ENCODE data around the gene ZNF622.

The ZNF622 gene

DNA sequence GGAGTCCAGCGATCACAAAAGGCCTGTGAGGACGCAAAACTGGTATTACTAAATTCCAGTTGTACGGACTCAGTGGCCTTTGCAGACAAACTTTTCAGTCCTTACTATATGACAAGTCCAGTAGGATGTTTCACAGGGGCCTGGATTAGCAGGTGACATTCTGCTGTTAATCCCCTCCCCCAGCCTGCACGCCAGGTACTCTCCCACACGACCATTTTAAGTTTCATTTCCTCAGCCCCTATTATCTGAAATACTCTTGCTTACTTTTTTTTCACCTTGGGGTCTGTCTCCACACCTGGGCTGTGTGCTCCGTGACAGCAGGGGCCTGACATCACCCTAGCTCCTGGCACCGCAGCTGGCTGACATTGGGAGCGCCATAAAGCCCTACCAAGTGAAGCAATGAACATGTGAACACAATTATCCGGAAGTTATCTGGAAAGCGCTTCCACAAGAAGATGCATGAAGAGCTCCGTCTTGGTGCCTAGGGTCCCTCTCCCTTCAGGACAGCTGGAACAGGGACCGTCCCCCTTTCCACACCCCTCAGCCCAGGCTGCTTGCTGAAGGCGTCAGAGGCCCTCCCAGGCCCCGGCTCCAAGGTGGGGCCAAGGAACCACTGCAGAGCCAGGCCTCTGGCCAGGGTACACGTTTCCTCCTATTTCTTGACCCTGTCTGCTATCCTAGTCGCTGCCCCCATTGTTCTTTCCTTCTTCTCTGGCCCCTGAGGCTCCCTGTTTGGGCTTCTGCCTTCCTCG is 39.7 kb upstream of the ZNF622 start:
- TF ChIP-seq, protein P1, sequence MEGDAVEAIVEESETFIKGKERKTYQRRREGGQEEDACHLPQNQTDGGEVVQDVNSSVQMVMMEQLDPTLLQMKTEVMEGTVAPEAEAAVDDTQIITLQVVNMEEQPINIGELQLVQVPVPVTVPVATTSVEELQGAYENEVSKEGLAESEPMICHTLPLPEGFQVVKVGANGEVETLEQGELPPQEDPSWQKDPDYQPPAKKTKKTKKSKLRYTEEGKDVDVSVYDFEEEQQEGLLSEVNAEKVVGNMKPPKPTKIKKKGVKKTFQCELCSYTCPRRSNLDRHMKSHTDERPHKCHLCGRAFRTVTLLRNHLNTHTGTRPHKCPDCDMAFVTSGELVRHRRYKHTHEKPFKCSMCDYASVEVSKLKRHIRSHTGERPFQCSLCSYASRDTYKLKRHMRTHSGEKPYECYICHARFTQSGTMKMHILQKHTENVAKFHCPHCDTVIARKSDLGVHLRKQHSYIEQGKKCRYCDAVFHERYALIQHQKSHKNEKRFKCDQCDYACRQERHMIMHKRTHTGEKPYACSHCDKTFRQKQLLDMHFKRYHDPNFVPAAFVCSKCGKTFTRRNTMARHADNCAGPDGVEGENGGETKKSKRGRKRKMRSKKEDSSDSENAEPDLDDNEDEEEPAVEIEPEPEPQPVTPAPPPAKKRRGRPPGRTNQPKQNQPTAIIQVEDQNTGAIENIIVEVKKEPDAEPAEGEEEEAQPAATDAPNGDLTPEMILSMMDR (IDR thresholded peaks at IDR 0.05; ENCODE audit: low read depth, low read length) = no peak
- no peak for DNase-seq (ENCODE audit: low read depth in 2 of 2)
- no peak overlapping the region for H3K4me3 ChIP-seq (replicated peaks in 1 of 2; ENCODE audit: low read depth in 2 of 2, low read length in 2 of 2)

- DNase-seq (ENCODE audit: low read depth in 2 of 2) = no peak
- TF ChIP-seq, protein P1 (IDR thresholded peaks at IDR 0.05; ENCODE audit: low read depth, low read length) = no peak
- H3K4me3 ChIP-seq (replicated peaks in 1 of 2; ENCODE audit: low read depth in 2 of 2, low read length in 2 of 2) = no peak overlapping the region
Observed at GRCh38 chr5:16504571-16504970, 39.0 kb upstream of the ZNF622 start.

DNA sequence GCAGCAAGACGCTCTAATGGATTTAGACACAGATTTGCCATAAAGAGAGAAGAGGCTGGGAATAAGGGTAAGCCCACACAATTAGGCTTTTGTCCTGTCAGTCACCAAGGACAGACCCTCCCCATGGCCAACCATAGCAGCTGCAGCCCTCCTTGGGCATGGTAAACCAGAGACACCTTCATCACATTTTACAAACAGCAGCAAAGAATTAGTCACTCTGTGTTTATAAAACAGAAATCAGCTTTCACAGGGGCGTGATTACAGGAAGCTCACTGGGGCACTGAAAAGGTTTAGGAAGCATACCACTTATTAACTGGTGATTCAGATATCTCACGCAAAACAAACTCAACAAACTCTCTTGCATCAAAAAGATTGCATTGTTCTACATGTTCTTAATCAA is 37.3 kb upstream of the ZNF622 start:
- peak in 1 of 2 donors; percentile 34 for DNase-seq (ENCODE audit: low read depth in 2 of 2)
- TF ChIP-seq, protein P1 (IDR thresholded peaks at IDR 0.05; ENCODE audit: low read depth, low read length) = no peak
- no peak overlapping the region for H3K4me3 ChIP-seq (replicated peaks in 1 of 2; ENCODE audit: low read depth in 2 of 2, low read length in 2 of 2)

GRCh38 chr5:16500024-16500423 is 34.4 kb upstream of the ZNF622 start:
- H3K4me3 ChIP-seq (replicated peaks in 1 of 2; ENCODE audit: low read depth in 2 of 2, low read length in 2 of 2) = no peak overlapping the region
- TF ChIP-seq, protein P1 (IDR thresholded peaks at IDR 0.05; ENCODE audit: low read depth, low read length) = no peak
- no peak for DNase-seq (ENCODE audit: low read depth in 2 of 2)

GRCh38 chr5:16497546-16497945 is 31.9 kb upstream of the ZNF622 start:
- H3K4me3 ChIP-seq (replicated peaks in 1 of 2; ENCODE audit: low read depth in 2 of 2, low read length in 2 of 2) = no peak overlapping the region
- no peak for DNase-seq (ENCODE audit: low read depth in 2 of 2)
- TF ChIP-seq, protein P1 (IDR thresholded peaks at IDR 0.05; ENCODE audit: low read depth, low read length) = no peak

- H3K4me3 ChIP-seq (replicated peaks in 1 of 2; ENCODE audit: low read depth in 2 of 2, low read length in 2 of 2) = no peak overlapping the region
- TF ChIP-seq, protein P1 (IDR thresholded peaks at IDR 0.05; ENCODE audit: low read depth, low read length) = no peak
Observed at GRCh38 chr5:16493261-16493660, 27.7 kb upstream of the ZNF622 start.

More at GRCh38 chr5:16493261-16493660, 27.7 kb upstream of the ZNF622 start:
- peak in 1 of 2 donors; percentile 27 for DNase-seq (ENCODE audit: low read depth in 2 of 2)
